Raji (cell line): ENCODE data around the gene SENP2.
A peak's percentile ranks its signal among the peaks of the same experiment; 100 is the strongest.

Experiments used
- POLR2A ChIP-seq: IDR thresholded peaks from 2 replicates; pipeline ENCODE4 v1.6.1; 2011; ENCODE audit warnings: low read depth, low read length, control low read depth; ENCODE audit not compliant: insufficient read depth

SENP2 gene

GRCh38 chr3:185585859-185586685 lies at the start of gene SENP2:
Gene SENP2, plus strand, starts transcription at chr3:185586295. Its CDS starts 119 bp downstream, at chr3:185586414.
- peak; percentile 81 for TF ChIP-seq POLR2A

GRCh38 chr3:185537369-185537970 lies 48.6 kb upstream of the SENP2 start:
- TF ChIP-seq POLR2A, result peak; percentile 41; the same call in 1 of the 2 replicates

GRCh38 chr3:185539934-185540333 lies 46.2 kb upstream of the SENP2 start:
- no peak for TF ChIP-seq POLR2A

GRCh38 chr3:185540695-185541094 lies 45.4 kb upstream of the SENP2 start:
- no peak for TF ChIP-seq POLR2A

GRCh38 chr3:185549122-185549521 lies 37.0 kb upstream of the SENP2 start:
- no peak for TF ChIP-seq POLR2A

- no peak for TF ChIP-seq POLR2A
Observed at GRCh38 chr3:185549651-185550111, 36.4 kb upstream of the SENP2 start.

GRCh38 chr3:185552358-185552877 lies 33.7 kb upstream of the SENP2 start, which contains the start of gene LIPH:
Gene LIPH, minus strand, starts transcription at chr3:185552588. Its CDS starts 117 bp downstream, at chr3:185552471.
- TF ChIP-seq POLR2A, result no peak

- no peak for TF ChIP-seq POLR2A
Observed at GRCh38 chr3:185555101-185555501, 31.0 kb upstream of the SENP2 start.

- no peak for TF ChIP-seq POLR2A
Observed at GRCh38 chr3:185555860-185556347, 30.2 kb upstream of the SENP2 start.

- no peak for TF ChIP-seq POLR2A
Observed at GRCh38 chr3:185558395-185558794, 27.7 kb upstream of the SENP2 start.

GRCh38 chr3:185559706-185560090 lies 26.4 kb upstream of the SENP2 start:
- TF ChIP-seq POLR2A, result no peak

- TF ChIP-seq POLR2A, result no peak
Observed at GRCh38 chr3:185560676-185561075, 25.4 kb upstream of the SENP2 start.

GRCh38 chr3:185561374-185561943 lies 24.6 kb upstream of the SENP2 start:
- TF ChIP-seq POLR2A, result no peak

- TF ChIP-seq POLR2A, result no peak
Observed at GRCh38 chr3:185561958-185562357, 24.1 kb upstream of the SENP2 start.

- TF ChIP-seq POLR2A, result no peak
Observed at GRCh38 chr3:185572183-185572582, 13.9 kb upstream of the SENP2 start.
